ENCODE results near the gene TMEM247.
"Not testable (repeated sequence)": the region's sequence is repeated elsewhere in the genome, so short reads cannot be mapped to it uniquely, and the experiment has no call there.

Gene TMEM247

GRCh38 chr2:46459694-46460093 is 19.7 kb upstream of the TMEM247 start:
- no peak for DNase-seq

GRCh38 chr2:46460241-46460921 is 19.0 kb upstream of the TMEM247 start:
- DNase-seq: peak in 13 of 14 donors; percentile 26 to 94 (median 82)

- DNase-seq: peak in 13 of 14 donors; percentile 15 to 87 (median 73)
These were observed 18.2 kb upstream of the TMEM247 start for GRCh38 chr2:46461011-46461674.

- peak in 7 of 14 donors; percentile 17 to 62 (median 48) for DNase-seq
These were observed 17.6 kb upstream of the TMEM247 start for GRCh38 chr2:46461709-46462171.

GRCh38 chr2:46462936-46463335 is 16.4 kb upstream of the TMEM247 start:
- DNase-seq: no peak

- no peak for DNase-seq
These were observed 10.2 kb upstream of the TMEM247 start for GRCh38 chr2:46469116-46469515.

GRCh38 chr2:46469700-46470099 is 9.7 kb upstream of the TMEM247 start:
- DNase-seq: no peak

- peak in 4 of 14 donors; percentile 15 to 46 (median 28) for DNase-seq
These were observed 9.2 kb upstream of the TMEM247 start for GRCh38 chr2:46470114-46470628.

- no peak for DNase-seq
These were observed 8.3 kb upstream of the TMEM247 start for GRCh38 chr2:46471019-46471583.

- no peak for DNase-seq
These were observed 7.7 kb upstream of the TMEM247 start for GRCh38 chr2:46471697-46472096.

- not testable (repeated sequence) for DNase-seq
These were observed 7.2 kb upstream of the TMEM247 start for GRCh38 chr2:46472165-46472564.

GRCh38 chr2:46477462-46477861 is 1.9 kb upstream of the TMEM247 start:
- DNase-seq: not testable (repeated sequence)

- DNase-seq: no peak
These were observed 1.4 kb upstream of the TMEM247 start for GRCh38 chr2:46477925-46478324.

- no peak for DNase-seq
These were observed 1.2 kb downstream of the TMEM247 start for GRCh38 chr2:46480562-46480961.

GRCh38 chr2:46481198-46482193 is 2.1 kb downstream of the TMEM247 start:
- DNase-seq: no peak

GRCh38 chr2:46482490-46482889 is 3.1 kb downstream of the TMEM247 start:
- no peak for DNase-seq

- peak in 1 of 14 donors; percentile 44 for DNase-seq
These were observed 5.6 kb downstream of the TMEM247 start for GRCh38 chr2:46485002-46485401.

GRCh38 chr2:46486436-46486835 is 7.1 kb downstream of the TMEM247 start:
- no peak for DNase-seq

GRCh38 chr2:46487667-46488335 is 8.4 kb downstream of the TMEM247 start:
- no peak for DNase-seq

- DNase-seq: no peak
These were observed 9.0 kb downstream of the TMEM247 start for GRCh38 chr2:46488389-46488788.

- peak in 5 of 14 donors; percentile 20 to 33 (median 27) for DNase-seq
These were observed 10.2 kb downstream of the TMEM247 start for GRCh38 chr2:46489423-46490174.
